Measurements from ENCODE around the gene PTPRB. TPM values are rescaled to one million over a fixed set of nuclear protein-coding genes. Genes with fewer than 3 reads are reported as not detected.

Gene PTPRB
- total and polyA plus RNA-seq, 2 of the 4 experiments (the other 2 are of a cell fraction) = 4.1 to 6.5 TPM

- no peak overlapping the region for H2BK120ac ChIP-seq (ENCODE audit: low read depth, low read length)
- no peaks in the 10 kb centered on the region for H3K79me1 ChIP-seq (ENCODE audit: low read depth in 1 of 2, low read length in 2 of 2)
- H4K20me1 ChIP-seq (ENCODE audit: insufficient read depth, low read length) = no peaks in the 10 kb centered on the region
- H2AFZ ChIP-seq (replicated peaks; ENCODE audit: low read length, poor library complexity) = no peak overlapping the region
- H3K9me1 ChIP-seq (ENCODE audit: insufficient read depth, low read length) = no peaks in the 10 kb centered on the region; the same call in 1 of the 2 replicates
- WGBS, 2 experiments (ENCODE audit: extremely low coverage in 2 of 2, insufficient read length in 1 of 2) = no CpG with 5 or more reads among the region's 2 CpGs
- H4K91ac ChIP-seq (ENCODE audit: insufficient read depth, low read depth, low read length) = no peak overlapping the region
- no peak overlapping the region for H3K56ac ChIP-seq (ENCODE audit: extremely low read depth, insufficient read depth, low read length)
- no peak overlapping the region for H4K5ac ChIP-seq (ENCODE audit: low read depth, low read length)
- ATAC-seq (ENCODE audit: low read depth) (no peak), DNase-seq (no peak)
- H3K4me2 ChIP-seq (ENCODE audit: low read depth, low read length) = no peak overlapping the region
- BruUV-seq (replicated peaks) = no TSS peak
- H3K36me3 ChIP-seq (ENCODE audit: control insufficient read depth, insufficient read depth, low read length) = no peaks in the 10 kb centered on the region
- in situ Hi-C loops (cut with MboI; ENCODE audit: low sequenced_read_pairs) = no loop called here
- ChIA-PET CTCF (no interaction called here), POLR2A (ENCODE audit: unreplicated experiment) (no interaction called here)
- no peak overlapping the region for H2AK9ac ChIP-seq (replicated peaks; ENCODE audit: low read depth, low read length, poor library complexity)
- no peak overlapping the region for H2BK20ac ChIP-seq (ENCODE audit: low read depth, low read length)
- no peaks in the 10 kb centered on the region for H3K27me3 ChIP-seq (ENCODE audit: control insufficient read depth, insufficient read depth, low read length)
- no peak overlapping the region for H4K8ac ChIP-seq (ENCODE audit: low read depth in 2 of 2, low read length in 2 of 2)
- H3K9me3 ChIP-seq (ENCODE audit: control insufficient read depth, insufficient read depth, low read length) = no peaks in the 10 kb centered on the region
- no peak overlapping the region for H3K4me3 ChIP-seq (ENCODE audit: insufficient read depth, low read depth, low read length)
- no peaks in the 10 kb centered on the region; the same call in 1 of the 2 replicates for H3K4me1 ChIP-seq (ENCODE audit: control insufficient read depth, insufficient read depth, low read length)
- no peak overlapping the region for H3K14ac ChIP-seq (replicated peaks; ENCODE audit: low read depth, low read length)
- TF ChIP-seq CEBPB (IDR thresholded peaks at IDR 0.05; ENCODE audit: low read depth, low read length) (no peak), RAD21 (IDR thresholded peaks at IDR 0.05; ENCODE audit: low read length) (no peak), RFX5 (IDR thresholded peaks at IDR 0.05; ENCODE audit: low read depth, low read length) (no peak), CHD1 (IDR thresholded peaks at IDR 0.05; ENCODE audit: low read depth, low read length) (no peak), MAZ (IDR thresholded peaks at IDR 0.05; ENCODE audit: borderline replicate concordance, low read depth, low read length) (no peak), MAFK (IDR thresholded peaks at IDR 0.05; ENCODE audit: low read depth, low read length) (no peak), RCOR1 (IDR thresholded peaks at IDR 0.05; ENCODE audit: insufficient replicate concordance, low read length) (no peak), NFE2L2 (IDR thresholded peaks at IDR 0.05; ENCODE audit: low read depth, low read length) (no peak), ELK1 (IDR thresholded peaks at IDR 0.05; ENCODE audit: borderline replicate concordance, low read depth, low read length) (no peak), USF2 (IDR thresholded peaks at IDR 0.05; ENCODE audit: low read depth, low read length) (no peak), POLR2A (IDR thresholded peaks at IDR 0.05; ENCODE audit: low read depth, low read length) (no peak), BHLHE40 (IDR thresholded peaks at IDR 0.05; ENCODE audit: low read depth, low read length) (no peak), SMC3 (IDR thresholded peaks at IDR 0.05; ENCODE audit: low read depth, low read length) (no peak), CTCF (conservative IDR thresholded peaks at IDR 0.05; ENCODE audit: low read depth, low read length) (no peak), MXI1 (IDR thresholded peaks at IDR 0.05; ENCODE audit: borderline replicate concordance, low read depth, low read length) (no peak), FOS (IDR thresholded peaks at IDR 0.05; ENCODE audit: low read depth, low read length) (no peak)
- dilution Hi-C loops (cut with HindIII; ENCODE audit: low sequenced_read_pairs, unreplicated experiment) = no loop called here
- no peak overlapping the region for H3K23ac ChIP-seq (ENCODE audit: low read depth, low read length)
- no peak overlapping the region for H2BK5ac ChIP-seq (ENCODE audit: low read depth, low read length, poor library complexity, severe bottlenecking)
- no peak overlapping the region for H3K18ac ChIP-seq (ENCODE audit: low read depth, low read length)
- no peak overlapping the region for H3K27ac ChIP-seq (ENCODE audit: insufficient read depth, low read length)
- H2AK5ac ChIP-seq (ENCODE audit: low read depth, low read length) = no peak overlapping the region
- H3K4ac ChIP-seq (ENCODE audit: low read depth, low read length) = no peak overlapping the region
- intact Hi-C loops (cut with micrococcal nuclease) = no loop called here
- H2BK15ac ChIP-seq (ENCODE audit: low read depth, low read length) = no peak overlapping the region
- H3K9ac ChIP-seq (ENCODE audit: low read depth, low read length) = no peak overlapping the region
Measured at GRCh38 chr12:70686299-70686698, 49.1 kb upstream of the PTPRB start.
